ENCODE results near the gene TFPI.

The TFPI gene

GRCh38 chr2:187503700-187504099 is 50.5 kb downstream of the TFPI start:
- DNase-seq: no peak

GRCh38 chr2:187502467-187502866 is 51.8 kb downstream of the TFPI start:
- no peak for DNase-seq

GRCh38 chr2:187500585-187501359 is 53.5 kb downstream of the TFPI start:
- no peak for DNase-seq

DNA sequence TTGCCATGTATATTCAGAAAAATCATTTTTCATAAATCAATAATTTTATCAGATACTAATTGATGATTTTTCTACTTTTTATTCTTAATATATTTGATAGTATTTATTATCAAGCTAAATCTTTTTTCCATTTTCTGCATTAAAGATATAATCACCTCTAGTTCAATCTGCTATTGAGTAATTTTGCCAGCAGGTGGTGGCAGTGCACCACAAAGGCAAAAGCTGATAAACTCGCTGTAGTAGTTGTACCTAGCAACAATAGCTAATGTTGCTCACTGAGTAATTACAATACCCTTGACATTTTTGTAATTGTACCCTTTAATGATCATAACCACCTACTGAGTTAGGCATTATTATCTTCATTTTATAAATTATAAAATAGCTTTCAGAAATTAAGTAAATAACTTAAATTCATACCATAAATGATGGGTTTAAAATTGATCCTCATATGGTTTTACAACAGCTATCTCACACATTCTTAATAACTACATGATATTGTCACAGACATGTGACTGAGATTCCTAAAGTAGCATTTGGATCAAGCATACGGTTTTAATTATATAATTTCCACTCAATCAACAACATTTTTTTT is 54.2 kb downstream of the TFPI start:
- DNase-seq: peak; percentile 55

- peak; percentile 8 for DNase-seq
Observed at GRCh38 chr2:187497858-187498463, 56.3 kb downstream of the TFPI start.

- no peak for DNase-seq
Observed at GRCh38 chr2:187497140-187497539, 57.1 kb downstream of the TFPI start.

GRCh38 chr2:187495324-187495723 is 58.9 kb downstream of the TFPI start:
- no peak for DNase-seq

- no peak for DNase-seq
Observed at GRCh38 chr2:187493877-187494568, 60.2 kb downstream of the TFPI start.

DNA sequence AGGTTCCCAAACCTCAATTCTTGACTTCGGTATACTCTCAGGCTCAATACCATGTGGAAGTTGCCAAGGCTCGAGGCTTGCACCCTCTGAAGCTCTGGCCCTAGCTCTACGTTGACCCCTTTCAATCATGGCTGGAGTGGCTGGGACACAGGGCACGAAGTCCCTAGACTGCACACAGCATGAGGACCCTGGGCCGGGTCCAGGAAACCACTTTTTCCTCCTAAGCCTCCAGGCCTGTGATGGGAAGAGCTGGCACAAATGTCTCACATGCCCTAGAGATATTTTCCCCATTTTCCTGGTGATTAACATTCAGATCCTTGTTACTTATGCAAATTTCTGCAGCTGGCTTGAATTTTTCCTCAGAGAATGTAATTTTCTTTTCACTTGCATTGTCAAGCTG is 61.1 kb downstream of the TFPI start:
- no peak for DNase-seq

- no peak for DNase-seq
Observed at GRCh38 chr2:187486241-187486640, 68.0 kb downstream of the TFPI start.

GRCh38 chr2:187485523-187485922 is 68.7 kb downstream of the TFPI start:
- no peak for DNase-seq

GRCh38 chr2:187483537-187483936 is 70.7 kb downstream of the TFPI start:
- no peak for DNase-seq

- DNase-seq: no peak
Observed at GRCh38 chr2:187482796-187483195, 71.4 kb downstream of the TFPI start.

DNA sequence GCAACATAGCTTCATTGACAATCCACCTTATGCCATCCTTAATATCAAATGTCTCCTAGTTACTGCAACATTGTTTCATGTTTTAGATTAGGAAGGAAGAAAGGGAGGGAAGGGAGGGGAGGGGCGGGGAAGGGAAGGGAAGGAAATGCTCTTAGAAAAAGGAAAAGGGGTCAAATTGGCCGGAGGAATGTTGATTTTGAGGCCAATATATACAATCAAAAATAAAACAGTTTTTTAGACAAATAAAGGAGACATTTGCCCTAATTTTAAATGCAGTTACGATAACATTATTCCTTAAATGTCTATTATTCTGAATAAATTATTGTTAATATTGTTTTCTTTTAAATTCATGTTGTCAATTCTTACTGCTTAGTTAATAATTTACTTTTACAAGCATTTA is 72.7 kb downstream of the TFPI start:
- DNase-seq: no peak

DNA sequence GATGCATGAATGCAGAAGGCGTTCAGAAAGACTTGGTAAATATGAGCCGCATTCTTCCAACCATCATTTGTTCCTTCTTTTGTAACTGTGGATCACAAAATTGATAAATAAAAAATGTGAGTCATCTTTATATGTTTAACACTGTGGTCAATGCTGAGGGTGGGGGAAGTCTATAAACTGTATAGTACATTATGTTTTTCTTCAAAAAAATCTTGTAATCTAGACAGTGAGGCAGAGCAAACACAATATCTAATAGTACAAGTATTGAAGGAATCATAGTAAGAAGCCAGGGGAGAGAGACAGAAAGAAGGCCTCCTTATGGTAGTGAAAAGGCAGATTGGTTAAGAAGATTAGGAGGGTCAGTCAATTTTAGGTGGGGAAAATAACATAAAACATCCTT is 75.5 kb downstream of the TFPI start:
- DNase-seq: no peak

DNA sequence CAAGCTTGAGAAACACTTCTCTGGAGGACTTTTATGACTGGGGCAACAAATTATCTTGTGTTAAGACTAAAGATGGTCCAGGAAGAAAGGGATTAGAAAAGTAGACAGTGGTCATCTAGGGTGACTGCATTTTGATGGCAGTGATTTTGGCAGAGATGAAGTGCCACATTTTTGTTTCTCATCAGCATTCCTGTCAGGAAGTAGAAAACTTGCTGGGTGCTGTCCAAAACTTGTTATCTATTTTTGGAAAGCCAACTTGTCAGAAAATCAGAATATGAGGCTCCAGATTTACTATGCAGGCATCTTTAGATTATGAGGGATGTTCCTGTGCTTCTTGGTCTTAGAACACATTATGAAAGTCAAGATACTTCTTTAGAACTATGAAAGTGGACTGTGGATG is 77.2 kb downstream of the TFPI start:
- DNase-seq: no peak

GRCh38 chr2:187475499-187476248 is 78.6 kb downstream of the TFPI start:
- no peak for DNase-seq

DNA sequence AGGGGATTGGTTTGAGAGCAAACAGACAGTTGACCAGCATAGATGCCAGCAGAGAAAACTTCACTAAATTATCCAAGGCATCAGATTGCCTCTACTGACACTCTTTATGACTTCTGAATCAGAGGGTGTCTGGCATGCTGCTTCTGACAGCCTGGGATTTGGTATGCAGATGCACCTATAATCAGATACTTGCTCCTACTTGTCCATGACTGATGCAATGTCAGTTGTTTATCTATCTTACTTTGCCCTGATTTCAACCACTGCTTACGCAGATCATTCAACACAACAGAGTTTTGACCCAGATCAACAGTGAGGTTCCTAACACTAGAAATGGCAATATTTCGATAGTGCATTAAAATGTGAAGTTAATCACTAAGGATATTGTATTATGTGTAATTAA is 83.5 kb downstream of the TFPI start:
- DNase-seq: no peak

- no peak for DNase-seq
Observed at GRCh38 chr2:187469538-187469937, 84.7 kb downstream of the TFPI start.

GRCh38 chr2:187468262-187468661 is 86.0 kb downstream of the TFPI start:
- DNase-seq: no peak

DNA sequence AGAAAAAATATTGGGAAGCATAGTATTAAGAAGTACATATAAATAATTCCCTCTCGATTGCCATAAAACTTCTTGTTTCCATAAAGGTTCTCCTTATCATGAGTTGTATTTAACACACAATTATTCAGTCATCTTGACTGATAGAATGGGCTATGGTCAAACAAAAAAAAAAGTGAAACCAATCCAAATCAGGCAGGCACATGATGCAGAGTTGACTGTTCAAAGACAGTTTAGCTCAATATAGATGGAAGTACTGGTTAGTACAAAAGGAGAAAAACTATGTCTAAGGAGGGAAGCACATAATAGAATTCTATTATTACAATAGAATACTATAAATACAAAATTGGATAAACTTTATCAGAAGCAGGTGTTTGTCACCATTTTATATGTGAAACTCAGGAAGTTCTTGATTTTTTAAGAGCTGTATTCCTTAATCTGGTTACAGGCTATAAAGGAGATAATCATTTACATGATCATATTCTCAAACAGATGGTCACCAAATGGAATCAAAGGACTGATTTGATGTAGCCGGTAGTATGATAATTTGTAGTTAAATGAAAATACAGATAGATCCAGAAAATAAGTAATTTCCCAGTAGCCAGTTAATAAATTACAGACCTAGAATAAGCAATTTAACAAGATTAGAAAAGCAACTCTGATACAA is 88.0 kb downstream of the TFPI start:
- no peak for DNase-seq

DNA sequence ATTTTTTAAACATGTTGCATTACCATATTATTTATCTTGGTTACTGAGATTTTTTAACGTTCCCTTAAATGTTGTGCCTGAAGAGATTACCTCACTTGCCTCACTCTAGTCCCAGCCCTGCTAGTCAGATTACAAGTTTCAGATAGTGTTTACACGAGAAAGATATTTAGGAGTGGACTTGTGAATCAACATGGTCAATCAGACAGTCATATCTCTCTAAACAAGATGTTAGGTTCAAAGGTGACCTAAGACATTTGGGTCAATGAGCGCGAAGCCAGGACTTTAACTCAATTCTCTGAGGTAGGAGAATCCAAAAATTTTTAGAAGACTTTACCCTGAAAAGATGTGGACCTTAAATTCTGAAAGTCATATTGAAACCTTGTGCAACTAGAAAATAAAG is 91.4 kb downstream of the TFPI start:
- DNase-seq: no peak

All from activated CD4-positive, alpha-beta T cell treated with anti-CD3 and anti-CD28 coated beads, Interleukin-10, Interleukin-2, amounts not matched to agents 100 ng/mL and 50 ng/mL, durations not matched to agents 16 hours and 8 hours (primary cell).